Fibroblast of skin of right biceps (primary cell): ENCODE results near the gene SPOCK1.
A peak's percentile ranks its signal among the peaks of the same experiment; 100 is the strongest.

Source experiments
- DNase-seq: peaks from one replicate; pipeline ENCODE4 v3.0.0-alpha.2; 2013

SPOCK1 gene

GRCh38 chr5:137439645-137440044, 59.5 kb downstream of the SPOCK1 start:
- DNase-seq = no peak

GRCh38 chr5:137438932-137439331, 60.2 kb downstream of the SPOCK1 start:
- DNase-seq = no peak

- DNase-seq = no peak
Observed at GRCh38 chr5:137437774-137438173, 61.4 kb downstream of the SPOCK1 start.

GRCh38 chr5:137433539-137433938, 65.6 kb downstream of the SPOCK1 start:
- DNase-seq = no peak

- DNase-seq = no peak
Observed at GRCh38 chr5:137432376-137432775, 66.8 kb downstream of the SPOCK1 start.

- DNase-seq = no peak
Observed at GRCh38 chr5:137431051-137431450, 68.1 kb downstream of the SPOCK1 start.

GRCh38 chr5:137415231-137415681, 83.9 kb downstream of the SPOCK1 start:
- DNase-seq = peak; percentile 76

- no peak for DNase-seq
Observed at GRCh38 chr5:137414112-137414755, 84.9 kb downstream of the SPOCK1 start.

- no peak for DNase-seq
Observed at GRCh38 chr5:137412136-137412535, 87.0 kb downstream of the SPOCK1 start.

GRCh38 chr5:137410234-137411010, 88.7 kb downstream of the SPOCK1 start:
- no peak for DNase-seq

- no peak for DNase-seq
Observed at GRCh38 chr5:137409736-137410135, 89.4 kb downstream of the SPOCK1 start.

- DNase-seq = no peak
Observed at GRCh38 chr5:137407090-137407489, 92.0 kb downstream of the SPOCK1 start.

- DNase-seq = no peak
Observed at GRCh38 chr5:137405393-137405792, 93.7 kb downstream of the SPOCK1 start.

GRCh38 chr5:137403869-137404268, 95.3 kb downstream of the SPOCK1 start:
- DNase-seq = no peak

- no peak for DNase-seq
Observed at GRCh38 chr5:137402436-137403187, 96.5 kb downstream of the SPOCK1 start.

GRCh38 chr5:137401946-137402345, 97.2 kb downstream of the SPOCK1 start:
- DNase-seq = no peak

- DNase-seq = no peak
Observed at GRCh38 chr5:137400571-137400970, 98.6 kb downstream of the SPOCK1 start.

- no peak for DNase-seq
Observed at GRCh38 chr5:137399911-137400310, 99.2 kb downstream of the SPOCK1 start.

- no peak for DNase-seq
Observed at GRCh38 chr5:137398751-137399150, 100.4 kb downstream of the SPOCK1 start.

- DNase-seq = no peak
Observed at GRCh38 chr5:137398154-137398553, 101.0 kb downstream of the SPOCK1 start.

GRCh38 chr5:137395011-137395755, 103.9 kb downstream of the SPOCK1 start:
- peak; percentile 40 for DNase-seq

GRCh38 chr5:137394380-137394779, 104.7 kb downstream of the SPOCK1 start:
- DNase-seq = no peak
